SK-N-SH (cell line): ENCODE measurements around the gene KCNJ11. TPM values are rescaled to one million over a fixed set of nuclear protein-coding genes. Genes with fewer than 3 reads are reported as not detected.

Source experiments
- CTCF ChIA-PET: fragments of 300-600, 350-600 bp; formaldehyde crosslinking; extraction: SDS; loops from one replicate; lab custom pipeline; 2021; lab: Yijun Ruan, JAX
- POLR2A ChIA-PET: fragments of 350-600 bp; sonication (Branson Sonifier 250); formaldehyde crosslinking; extraction: SDS; loops from one replicate; lab custom pipeline; 2020; ENCODE audit warnings: antibody characterized with exemption, inconsistent platforms; lab: Yijun Ruan, JAX
- DNase-seq: peaks from one replicate; pipeline ENCODE4 v3.0.0; 2012
- H2AFZ ChIP-seq: fragments of 200-600 bp; sonication (generic); 2 replicates; pipeline ENCODE4 v1.8.1; 2016; ENCODE audit warnings: antibody characterized with exemption, mild to moderate bottlenecking, low read depth
- H3F3A ChIP-seq: fragments of 200-600 bp; sonication (generic); replicated peaks from 2 replicates; pipeline ENCODE3; 2016; ENCODE audit warnings: antibody characterized with exemption, mild to moderate bottlenecking; ENCODE audit not compliant: insufficient read depth
- H3K27ac ChIP-seq, 2 experiments: fragments of 200-500 bp in 1 of 2; fragments of 200-600 bp in 1 of 2; sonication (Bioruptor generic) in 1 of 2; sonication (generic), shearing (Covaris generic) in 1 of 2; 2 replicates each; pipeline versions ENCODE4 v1.5.1 to v1.6.1; 2014 to 2016; ENCODE audit warnings: low read depth in 2 of 2, inconsistent platforms in 1 of 2, low read length in 1 of 2, mild to moderate bottlenecking in 1 of 2, mixed read lengths in 1 of 2
- H3K27me3 ChIP-seq: fragments of 200-600 bp; sonication (generic), shearing (Covaris generic); 2 replicates; pipeline ENCODE4 v1.6.1; 2016; ENCODE audit warnings: mixed run types; ENCODE audit not compliant: insufficient read depth
- H3K36me3 ChIP-seq, 2 experiments: fragments of 200-500 bp in 1 of 2; fragments of 200-600 bp in 1 of 2; sonication (Bioruptor generic) in 1 of 2; sonication (generic) in 1 of 2; replicated peaks in 1 of 2; 2 replicates each; pipeline versions ENCODE3 to v1.5.1; 2014 to 2016; ENCODE audit warnings: low read length in 1 of 2, mild to moderate bottlenecking in 1 of 2; ENCODE audit not compliant: insufficient read depth in 2 of 2, control insufficient read depth in 1 of 2
- H3K4me1 ChIP-seq, 2 experiments: fragments of 200-500 bp in 1 of 2; fragments of 200-600 bp in 1 of 2; sonication (Bioruptor generic) in 1 of 2; sonication (generic), shearing (Covaris generic) in 1 of 2; 2 replicates each; pipeline versions ENCODE4 v1.5.1 to v1.6.1; 2014 to 2016; ENCODE audit warnings: low read depth in 1 of 2, low read length in 1 of 2, mixed run types in 1 of 2; ENCODE audit not compliant: insufficient read depth in 2 of 2, control insufficient read depth in 1 of 2
- H3K4me2 ChIP-seq: fragments of 200-600 bp; sonication (generic), shearing (Covaris generic); 2 replicates; pipeline ENCODE4 v1.6.1; 2017; ENCODE audit warnings: mixed run types
- H3K4me3 ChIP-seq, 2 experiments: fragments of 200-500 bp in 1 of 2; fragments of 200-600 bp in 1 of 2; sonication (Bioruptor generic) in 1 of 2; sonication (generic), shearing (Covaris generic) in 1 of 2; 2 replicates each; pipeline versions ENCODE4 v1.5.1 to v1.8.1; 2014 to 2016; ENCODE audit warnings: low read depth in 2 of 2, inconsistent platforms in 1 of 2, low read length in 1 of 2, mild to moderate bottlenecking in 1 of 2, mixed read lengths in 1 of 2, moderate library complexity in 1 of 2
- H3K79me2 ChIP-seq: fragments of 200-600 bp; sonication (generic); 2 replicates; pipeline ENCODE4 v1.8.1; 2017; ENCODE audit warnings: mild to moderate bottlenecking; ENCODE audit not compliant: insufficient read depth
- H3K9ac ChIP-seq: fragments of 200-600 bp; sonication (generic); 2 replicates; pipeline ENCODE4 v1.6.1; 2017; ENCODE audit warnings: mixed run types
- H3K9me2 ChIP-seq: fragments of 200-600 bp; sonication (generic); 2 replicates; pipeline ENCODE4 v1.6.1; 2017; ENCODE audit warnings: mixed run types
- H3K9me3 ChIP-seq: fragments of 200-600 bp; sonication (generic); 2 replicates; pipeline ENCODE4 v1.6.1; 2017; ENCODE audit warnings: mixed run types, mild to moderate bottlenecking, moderate library complexity
- H4K20me1 ChIP-seq: fragments of 200-600 bp; sonication (generic); 2 replicates; pipeline ENCODE4 v1.6.1; 2017; ENCODE audit warnings: mild to moderate bottlenecking, mixed run types; ENCODE audit not compliant: insufficient read depth
- CTCF ChIP-seq: fragments of 200-600 bp; sonication (generic); IDR thresholded peaks from 2 replicates; pipeline ENCODE4 v1.6.1; 2017; ENCODE audit warnings: antibody characterized with exemption, mild to moderate bottlenecking, moderate library complexity
- ELF1 ChIP-seq: IDR thresholded peaks from 2 replicates; pipeline ENCODE4 v1.4.0; 2012
- GABPA ChIP-seq: IDR thresholded peaks from 2 replicates; pipeline ENCODE4 v1.4.0; 2012; ENCODE audit warnings: low read depth, mild to moderate bottlenecking
- MAX ChIP-seq: IDR thresholded peaks from 2 replicates; pipeline ENCODE4 v1.4.0; 2012; ENCODE audit warnings: low read depth
- MEF2A ChIP-seq: IDR thresholded peaks from 2 replicates; pipeline ENCODE4 v1.4.0; 2012; ENCODE audit warnings: low read depth, borderline replicate concordance
- PBX3 ChIP-seq: IDR thresholded peaks from 2 replicates; pipeline ENCODE4; 2012
- RAD21 ChIP-seq: IDR thresholded peaks from 2 replicates; pipeline ENCODE4 v1.6.1; 2012; ENCODE audit warnings: mild to moderate bottlenecking, low read length
- SIN3A ChIP-seq: IDR thresholded peaks from 2 replicates; pipeline ENCODE4 v1.6.1; 2012; ENCODE audit warnings: low read depth, mild to moderate bottlenecking, low read length, moderate library complexity, borderline replicate concordance
- SMC3 ChIP-seq: IDR thresholded peaks from 2 replicates; pipeline ENCODE4 v1.6.1; 2012; ENCODE audit warnings: low read depth, low read length, improper control_type of control experiment
- USF1 ChIP-seq: IDR thresholded peaks from 2 replicates; pipeline ENCODE4 v1.4.0; 2012; ENCODE audit warnings: low read depth, borderline replicate concordance
- YY1 ChIP-seq: IDR thresholded peaks from 2 replicates; pipeline ENCODE4 v1.4.0; 2012; ENCODE audit warnings: low read depth, mild to moderate bottlenecking
- ZBTB33 ChIP-seq: IDR thresholded peaks from 2 replicates; pipeline ENCODE4 v1.4.0; 2012; ENCODE audit warnings: low read depth, borderline replicate concordance
- WGBS: methylation state at CpG from one replicate; pipeline ENCODE4 v1.1.6; 2017; ENCODE audit warnings: low lambda C conversion rate; 5-methylcytosine and 5-hydroxymethylcytosine counted together
- polyA plus RNA-seq, 3 experiments: library from polyadenylated mRNA; depleted of rRNA; stranded (reverse); fragments of >200 nt; gene quantifications; 2 replicates each; pipeline ENCODE4 v1.2.3, GENCODE V29; 2012

The KCNJ11 gene
- polyA plus RNA-seq, 1 of the 3 experiments (the other 2 are of a cell fraction), result 0.23 TPM

- no peaks in the 10 kb centered on the region for H3K36me3 ChIP-seq
- H3K4me2 ChIP-seq, result no peak overlapping the region
- no peak overlapping the region for H3K9ac ChIP-seq
- peaks cover 21% of the 10 kb centered on the region for H3F3A ChIP-seq
- 88% methylated on average over 7 of the region's 7 CpGs for WGBS
- no peak for DNase-seq
- no peak overlapping the region for H2AFZ ChIP-seq
- TF ChIP-seq YY1, result no peak
- no peak for TF ChIP-seq SMC3
- no peak for TF ChIP-seq RAD21
- TF ChIP-seq MAX, result no peak
- TF ChIP-seq GABPA, result no peak
- TF ChIP-seq ZBTB33, result no peak
- TF ChIP-seq CTCF, result no peak
- H3K4me1 ChIP-seq, result peaks cover 5 to 14% of the 10 kb centered on the region in 2 experiments; a peak in 3 of 4 replicates
- no peak overlapping the region for H3K4me3 ChIP-seq
- ChIA-PET CTCF (interaction anchor here (0.9 kb wide), 1 partner anchor 15 kb away, joined by 4 read pairs; no protein-coding TSS in a partner anchor), POLR2A (no interaction called here)
- no peaks in the 10 kb centered on the region for H3K9me3 ChIP-seq
- H4K20me1 ChIP-seq, result no peaks in the 10 kb centered on the region
- no peaks in the 10 kb centered on the region for H3K9me2 ChIP-seq
- no peak overlapping the region for H3K27ac ChIP-seq
- H3K27me3 ChIP-seq, result no peaks in the 10 kb centered on the region
- H3K79me2 ChIP-seq, result no peaks in the 10 kb centered on the region
Measured at GRCh38 chr11:17350455-17351171, 37.8 kb downstream of the KCNJ11 start.

- H3K79me2 ChIP-seq, result no peaks in the 10 kb centered on the region
- H3K27ac ChIP-seq, result no peak overlapping the region
- no peak overlapping the region for H3K9ac ChIP-seq
- CTCF ChIA-PET, result interaction anchor here (1.0 kb wide), 1 partner anchor 36 kb away, joined by 5 read pairs; no protein-coding TSS in a partner anchor
- no peak overlapping the region for H3K4me2 ChIP-seq
- no peaks in the 10 kb centered on the region for H3K9me3 ChIP-seq
- no peak overlapping the region for H3K4me3 ChIP-seq
- H2AFZ ChIP-seq, result no peak overlapping the region
- H3K27me3 ChIP-seq, result no peaks in the 10 kb centered on the region
- 41% methylated on average over 1 of the region's 1 CpG for WGBS
- no peak for DNase-seq
- peaks cover 0 to 7% of the 10 kb centered on the region in 2 experiments; a peak in 1 of 4 replicates for H3K4me1 ChIP-seq
- peaks cover 8% of the 10 kb centered on the region for H3F3A ChIP-seq
- POLR2A ChIA-PET, result no interaction called here
- H4K20me1 ChIP-seq, result no peaks in the 10 kb centered on the region
- H3K9me2 ChIP-seq, result no peaks in the 10 kb centered on the region
- TF ChIP-seq MAX (no peak), PBX3 (no peak), SIN3A (no peak), USF1 (no peak), ELF1 (no peak), MEF2A (no peak)
- TF ChIP-seq, all 33 proteins: peak for 0
- no peaks in the 10 kb centered on the region for H3K36me3 ChIP-seq
Measured at GRCh38 chr11:17347676-17348075, 40.8 kb downstream of the KCNJ11 start.
